Measurements from ENCODE around the gene KSR2. TPM values are rescaled to one million over a fixed set of nuclear protein-coding genes. Genes with fewer than 3 reads are reported as not detected.

The KSR2 gene
- total and polyA plus RNA-seq, 2 donors (not counting 3 experiments of a cell fraction or from before 2014, with no cell fraction given): 2.1 to 5.2 TPM

GRCh38 chr12:117907108-117907689 lies 61.6 kb downstream of the KSR2 start:
- no peak overlapping the region for H3K4me3 ChIP-seq (replicated peaks in 1 of 3; ENCODE audit: insufficient read depth in 1 of 3, low read depth in 1 of 3, low read length in 3 of 3)
- no peaks in the 10 kb centered on the region for H3K9me3 ChIP-seq (replicated peaks; ENCODE audit: control insufficient read depth, insufficient read depth, low read length)
- no peak overlapping the region for H3K9ac ChIP-seq (replicated peaks; ENCODE audit: extremely low read depth, insufficient read depth, low read length)
- no peak for FAIRE-seq
- H3K79me2 ChIP-seq (ENCODE audit: control insufficient read depth, insufficient read depth, low read length): no peaks in the 10 kb centered on the region
- DNase-seq (ENCODE audit: low read depth, low spot score): no peak
- no peaks in the 10 kb centered on the region for H3K9me1 ChIP-seq (replicated peaks; ENCODE audit: control insufficient read depth, extremely low read depth, insufficient read depth, low read length)
- H3K4me1 ChIP-seq (ENCODE audit: control insufficient read depth, extremely low read depth, insufficient read depth, low read length): no peaks in the 10 kb centered on the region
- CTCF ChIA-PET: interaction anchor here (0.5 to 0.9 kb wide), 2 partner anchors 16 to 258 kb away, joined by 3 read pairs; no protein-coding TSS in a partner anchor
- H3K4me2 ChIP-seq (ENCODE audit: insufficient read depth, low read length): no peak overlapping the region
- no peak for TF ChIP-seq CTCF (IDR thresholded peaks at IDR 0.05; ENCODE audit: extremely low read depth in 1 of 2, insufficient read depth in 1 of 2, low read depth in 1 of 2, low read length in 2 of 2)
- no peak for TF ChIP-seq MYC (IDR thresholded peaks at IDR 0.05; ENCODE audit: low read depth, low read length)
- no peak for TF ChIP-seq EZH2 (IDR thresholded peaks at IDR 0.05; ENCODE audit: borderline replicate concordance, low read depth, low read length, severe bottlenecking)
- no peak for TF ChIP-seq FOS (IDR thresholded peaks at IDR 0.05; ENCODE audit: borderline replicate concordance, insufficient read depth, low read length)
- no peaks in the 10 kb centered on the region for H3K36me3 ChIP-seq (ENCODE audit: control insufficient read depth in 2 of 2, extremely low read depth in 1 of 2, insufficient read depth in 2 of 2, low read length in 2 of 2)
- dilution Hi-C loops (cut with MboI; ENCODE audit: extremely low pct_ligation_motif_present, low sequenced_read_pairs) (no loop called here), intact Hi-C loops (cut with micrococcal nuclease) (no loop called here)
- no peak overlapping the region for H2AFZ ChIP-seq (ENCODE audit: low read depth, low read length)
- BruUV-seq (replicated peaks): no TSS peak
- POLR2A ChIA-PET: no interaction called here
- no peak overlapping the region for H3K27ac ChIP-seq (ENCODE audit: insufficient read depth, low read depth, low read length)
- H3K27me3 ChIP-seq (ENCODE audit: control insufficient read depth in 2 of 2, insufficient read depth in 2 of 2, low read length in 2 of 2): no peaks in the 10 kb centered on the region
- H4K20me1 ChIP-seq (replicated peaks; ENCODE audit: control insufficient read depth, extremely low read depth, insufficient read depth, low read length): no peaks in the 10 kb centered on the region

GRCh38 chr12:117904051-117904450 lies 64.7 kb downstream of the KSR2 start:
- no peak for DNase-seq (ENCODE audit: low read depth, low spot score)
- BruUV-seq (replicated peaks): no TSS peak
- TF ChIP-seq FOS (IDR thresholded peaks at IDR 0.05; ENCODE audit: borderline replicate concordance, insufficient read depth, low read length) (no peak), CTCF (IDR thresholded peaks at IDR 0.05; ENCODE audit: extremely low read depth in 1 of 2, insufficient read depth in 1 of 2, low read depth in 1 of 2, low read length in 2 of 2) (no peak), MYC (IDR thresholded peaks at IDR 0.05; ENCODE audit: low read depth, low read length) (no peak), POLR2A (IDR thresholded peaks at IDR 0.05; ENCODE audit: low read depth, low read length) (no peak)

More at GRCh38 chr12:117904051-117904450, 64.7 kb downstream of the KSR2 start:
- no peaks in the 10 kb centered on the region for H3K4me1 ChIP-seq (ENCODE audit: control insufficient read depth, extremely low read depth, insufficient read depth, low read length)
- H2AFZ ChIP-seq (ENCODE audit: low read depth, low read length): no peak overlapping the region
- no peaks in the 10 kb centered on the region for H3K27me3 ChIP-seq (ENCODE audit: control insufficient read depth in 2 of 2, insufficient read depth in 2 of 2, low read length in 2 of 2)
- intact Hi-C loops (cut with micrococcal nuclease) (no loop called here), dilution Hi-C loops (cut with MboI; ENCODE audit: extremely low pct_ligation_motif_present, low sequenced_read_pairs) (no loop called here)
- FAIRE-seq: no peak
- no peaks in the 10 kb centered on the region for H3K9me1 ChIP-seq (replicated peaks; ENCODE audit: control insufficient read depth, extremely low read depth, insufficient read depth, low read length)
- no peaks in the 10 kb centered on the region for H4K20me1 ChIP-seq (replicated peaks; ENCODE audit: control insufficient read depth, extremely low read depth, insufficient read depth, low read length)
- ChIA-PET CTCF (no interaction called here), POLR2A (no interaction called here)
- H3K9me3 ChIP-seq (replicated peaks; ENCODE audit: control insufficient read depth, insufficient read depth, low read length): no peaks in the 10 kb centered on the region
- H3K27ac ChIP-seq (ENCODE audit: insufficient read depth, low read depth, low read length): no peak overlapping the region
- no peak overlapping the region for H3K4me3 ChIP-seq (replicated peaks in 1 of 3; ENCODE audit: insufficient read depth in 1 of 3, low read depth in 1 of 3, low read length in 3 of 3)
- H3K79me2 ChIP-seq (ENCODE audit: control insufficient read depth, insufficient read depth, low read length): no peaks in the 10 kb centered on the region
- no peak overlapping the region for H3K9ac ChIP-seq (replicated peaks; ENCODE audit: extremely low read depth, insufficient read depth, low read length)
- no peak overlapping the region for H3K4me2 ChIP-seq (ENCODE audit: insufficient read depth, low read length)
- H3K36me3 ChIP-seq (ENCODE audit: control insufficient read depth in 2 of 2, extremely low read depth in 1 of 2, insufficient read depth in 2 of 2, low read length in 2 of 2): no peaks in the 10 kb centered on the region

Data from endothelial cell of umbilical vein (primary cell).